Hepatocyte (in vitro differentiated cells): ENCODE data around the gene HCRTR2. TPM values are rescaled to one million over a fixed set of nuclear protein-coding genes. Genes with fewer than 3 reads are reported as not detected.
A peak's percentile ranks its signal among the peaks of the same experiment; 100 is the strongest.
"Not testable (repeated sequence)": the region's sequence is repeated elsewhere in the genome, so short reads cannot be mapped to it uniquely, and the experiment has no call there.

Source experiments
- DNase-seq: peaks from one replicate; pipeline ENCODE4 v3.0.0-alpha.2; 2016; ENCODE audit warnings: low spot score
- H2AFZ ChIP-seq: fragments of 200-600 bp; sonication (generic); 2 replicates; pipeline ENCODE4 v1.6.0; 2016; ENCODE audit warnings: antibody characterized with exemption, mild to moderate bottlenecking
- H3K27ac ChIP-seq: fragments of 200-600 bp; sonication (generic); 2 replicates; pipeline ENCODE4 v1.5.1; 2016; ENCODE audit warnings: mild to moderate bottlenecking
- H3K27me3 ChIP-seq: fragments of 200-600 bp; sonication (generic); 2 replicates; pipeline ENCODE4 v1.6.1; 2016
- H3K36me3 ChIP-seq: fragments of 200-600 bp; sonication (generic); replicated peaks from 2 replicates; pipeline ENCODE4 v1.5.1; 2016; ENCODE audit warnings: low read depth; ENCODE audit not compliant: insufficient read depth
- H3K4me1 ChIP-seq: fragments of 200-600 bp; sonication (generic); 2 replicates; pipeline ENCODE4 v1.5.1; 2016; ENCODE audit warnings: mild to moderate bottlenecking, moderate library complexity; ENCODE audit not compliant: insufficient read depth
- H3K4me2 ChIP-seq: fragments of 200-600 bp; sonication (generic); 2 replicates; pipeline ENCODE4 v1.6.0; 2016
- H3K4me3 ChIP-seq: fragments of 200-600 bp; sonication (generic); 2 replicates; pipeline ENCODE4 v1.5.1; 2016; ENCODE audit warnings: mild to moderate bottlenecking
- H3K79me2 ChIP-seq: fragments of 200-600 bp; sonication (generic); 2 replicates; pipeline ENCODE4 v1.6.0; 2017; ENCODE audit warnings: mild to moderate bottlenecking
- H3K9me2 ChIP-seq: fragments of 200-600 bp; sonication (generic); replicated peaks from 2 replicates; pipeline ENCODE4 v1.6.0; 2017; ENCODE audit warnings: mild to moderate bottlenecking; ENCODE audit not compliant: insufficient read depth
- H3K9me3 ChIP-seq: fragments of 200-600 bp; sonication (generic); 2 replicates; pipeline ENCODE4 v1.5.1; 2016; ENCODE audit warnings: low read depth, mild to moderate bottlenecking
- H4K20me1 ChIP-seq: fragments of 200-600 bp; sonication (generic); 2 replicates; pipeline ENCODE4 v1.6.0; 2016; ENCODE audit warnings: mild to moderate bottlenecking; ENCODE audit not compliant: insufficient read depth, poor library complexity, severe bottlenecking
- CTCF ChIP-seq: fragments of 200-600 bp; sonication (generic); IDR thresholded peaks from 2 replicates; pipeline ENCODE4 v1.5.1; 2016; ENCODE audit warnings: antibody characterized with exemption, mild to moderate bottlenecking; ENCODE audit not compliant: poor library complexity
- EZH2 ChIP-seq: fragments of 200-600 bp; sonication (generic); IDR thresholded peaks from 2 replicates; pipeline ENCODE4 v1.6.1; 2016; ENCODE audit warnings: antibody characterized with exemption, mild to moderate bottlenecking, borderline replicate concordance
- EZH2phosphoT487 ChIP-seq: fragments of 200-600 bp; sonication (generic); IDR thresholded peaks from one replicate; pipeline ENCODE4 v1.6.1; 2018; ENCODE audit warnings: antibody characterized with exemption, mild to moderate bottlenecking, low read depth, moderate library complexity; ENCODE audit not compliant: unreplicated experiment, severe bottlenecking
- WGBS: methylation state at CpG from one replicate; pipeline ENCODE4 v1.1.6; 2016; ENCODE audit warnings: low lambda C conversion rate; ENCODE audit errors: missing lambda C conversion rate; 5-methylcytosine and 5-hydroxymethylcytosine counted together
- polyA plus RNA-seq: library from polyadenylated mRNA; unstranded; fragments of >200 nt; fragmentation: Nextera tagmentation; extraction: Ambion mirVana; gene quantifications from 2 replicates; pipeline ENCODE4 v1.2.1, GENCODE V29; 2016
- total RNA-seq: library from RNA; depleted of rRNA; stranded (reverse); fragments of >200 nt; gene quantifications from 2 replicates; pipeline ENCODE4 v1.2.3, GENCODE V29; 2014

Gene HCRTR2
- total and polyA plus RNA-seq, 2 experiments from 2014 or later = 0.17 to 0.18 TPM

GRCh38 chr6:55240975-55241605 lies 66.8 kb downstream of the HCRTR2 start:
- not testable (repeated sequence) for H3K27ac ChIP-seq, H3K4me2 ChIP-seq, H3K27me3 ChIP-seq, H3K9me2 ChIP-seq, H4K20me1 ChIP-seq, H3K36me3 ChIP-seq, H3K4me3 ChIP-seq, H2AFZ ChIP-seq, H3K9me3 ChIP-seq, H3K4me1 ChIP-seq, H3K79me2 ChIP-seq
- peak; percentile 77 for TF ChIP-seq CTCF
- peak; percentile 18 for DNase-seq
- WGBS = 54% methylated on average over 6 of the region's 6 CpGs

- no peak overlapping the region for H2AFZ ChIP-seq
- no peak for DNase-seq
- H3K4me2 ChIP-seq = no peak overlapping the region
- no peaks in the 10 kb centered on the region for H3K36me3 ChIP-seq
- no peak for TF ChIP-seq CTCF
- TF ChIP-seq EZH2phosphoT487 = no peak
- TF ChIP-seq EZH2 = no peak
- 13% methylated on average over 1 of the region's 1 CpG for WGBS
- H3K9me2 ChIP-seq = no peaks in the 10 kb centered on the region
- no peak overlapping the region for H3K4me3 ChIP-seq
- no peaks in the 10 kb centered on the region for H4K20me1 ChIP-seq
- H3K79me2 ChIP-seq = no peaks in the 10 kb centered on the region
- no peaks in the 10 kb centered on the region for H3K9me3 ChIP-seq
- H3K27me3 ChIP-seq = no peaks in the 10 kb centered on the region
- H3K27ac ChIP-seq = no peak overlapping the region
- H3K4me1 ChIP-seq = no peaks in the 10 kb centered on the region
These were observed 76.1 kb downstream of the HCRTR2 start for GRCh38 chr6:55250400-55250799.

- Histone ChIP-seq H3K4me1 (peaks cover 4% of the 10 kb centered on the region), H3K4me3 (no peak overlapping the region), H3K4me2 (no peak overlapping the region), H3K79me2 (no peaks in the 10 kb centered on the region), H3K27me3 (no peaks in the 10 kb centered on the region), H3K9me3 (no peaks in the 10 kb centered on the region), H2AFZ (no peak overlapping the region), H3K36me3 (no peaks in the 10 kb centered on the region), H3K9me2 (no peaks in the 10 kb centered on the region), H3K27ac (no peak overlapping the region), H4K20me1 (no peaks in the 10 kb centered on the region)
- no peak for DNase-seq
- TF ChIP-seq CTCF (no peak), EZH2 (no peak), EZH2phosphoT487 (no peak)
- 63% methylated on average over 10 of the region's 10 CpGs for WGBS
These were observed 80.8 kb downstream of the HCRTR2 start for GRCh38 chr6:55255113-55255512.

- no peak overlapping the region for H3K4me3 ChIP-seq
- DNase-seq = no peak
- H2AFZ ChIP-seq = no peak overlapping the region
- H3K79me2 ChIP-seq = no peaks in the 10 kb centered on the region
- H3K4me1 ChIP-seq = peaks cover 4% of the 10 kb centered on the region
- H3K36me3 ChIP-seq = no peaks in the 10 kb centered on the region
- no peaks in the 10 kb centered on the region for H3K9me3 ChIP-seq
- WGBS = 73% methylated on average over 2 of the region's 2 CpGs
- no peaks in the 10 kb centered on the region for H4K20me1 ChIP-seq
- no peak overlapping the region for H3K27ac ChIP-seq
- no peaks in the 10 kb centered on the region for H3K9me2 ChIP-seq
- TF ChIP-seq EZH2 (no peak), CTCF (no peak), EZH2phosphoT487 (no peak)
- no peak overlapping the region for H3K4me2 ChIP-seq
- no peaks in the 10 kb centered on the region for H3K27me3 ChIP-seq
These were observed 85.9 kb downstream of the HCRTR2 start for GRCh38 chr6:55260181-55260580.
